HCT116 (cell line): Measurements from ENCODE around the gene ZNF516. TPM values are rescaled to one million over a fixed set of nuclear protein-coding genes. Genes with fewer than 3 reads are reported as not detected.

Experiments used
- ATAC-seq: fragments of 200-7000 bp; cut with Tn5 transposase; 2 replicates; pipeline ENCODE4 v1.9.1; 2020; ENCODE audit warnings: mild to moderate bottlenecking, moderate library complexity
- BruUV-seq: library from RNA; stranded (reverse); fragments of 400-500 nt; replicated peaks from 2 replicates; lab custom pipeline; 2021; lab: Mats Ljungman, UMichigan
- CTCF ChIA-PET: fragments of 300-600 bp; sonication (Branson Sonifier 250); formaldehyde crosslinking; loops from one replicate; lab custom pipeline; 2021; ENCODE audit warnings: antibody characterized with exemption; lab: Charles Lee
- POLR2A ChIA-PET: fragments of 300-600, 350-600 bp; sonication (Branson Sonifier 250); formaldehyde crosslinking; loops from one replicate; lab custom pipeline; 2021; ENCODE audit warnings: antibody characterized with exemption; lab: Charles Lee
- RAD21 ChIA-PET, 2 experiments: fragments of 300-600 bp; sonication (Branson Sonifier 250); formaldehyde crosslinking; loops; one replicate each; lab custom pipeline; 2023; ENCODE audit warnings: low total read pairs in 2 of 2; ENCODE audit not compliant: uncharacterized antibody in 2 of 2, unreplicated experiment in 2 of 2, low non-redundant PET in 1 of 2; lab: Charles Lee
- DNase-seq: peaks from one replicate; pipeline ENCODE4 v3.0.0-alpha.2; 2010; ENCODE audit warnings: low read depth, low spot score
- H2AFZ ChIP-seq: fragments of 200-600 bp; shearing (Covaris generic), sonication (generic); 2 replicates; pipeline ENCODE4 v1.6.1; 2017; ENCODE audit warnings: low read depth, mixed run types, mixed read lengths, antibody characterized with exemption, low read length; ENCODE audit not compliant: poor library complexity, severe bottlenecking
- H3K27ac ChIP-seq: 2 replicates; pipeline ENCODE4 v1.5.1; 2012; ENCODE audit warnings: low read depth, low read length
- H3K27me3 ChIP-seq: fragments of 200-600 bp; sonication (generic); 2 replicates; pipeline ENCODE4 v1.6.1; 2016; ENCODE audit warnings: mixed run types, low read length, mixed read lengths; ENCODE audit not compliant: insufficient read depth
- H3K36me3 ChIP-seq, 2 experiments: fragments of 200-500 bp in 1 of 2; fragments of 200-600 bp in 1 of 2; sonication (Bioruptor generic) in 1 of 2; sonication (generic) in 1 of 2; 2 replicates each; pipeline versions ENCODE4 v1.5.1 to v1.6.1; 2014 to 2016; ENCODE audit warnings: low read length in 2 of 2, inconsistent platforms in 1 of 2, mixed read lengths in 1 of 2, mixed run types in 1 of 2; ENCODE audit not compliant: insufficient read depth in 2 of 2, control insufficient read depth in 1 of 2
- H3K4me1 ChIP-seq, 2 experiments: fragments of 200-600 bp in 1 of 2; sonication (generic) in 1 of 2; 2 replicates each; pipeline versions ENCODE4 v1.5.1 to v1.6.1; 2012 to 2017; ENCODE audit warnings: low read length in 2 of 2, inconsistent platforms in 1 of 2, mild to moderate bottlenecking in 1 of 2, mixed read lengths in 1 of 2, mixed run types in 1 of 2, moderate library complexity in 1 of 2; ENCODE audit not compliant: insufficient read depth in 2 of 2, control insufficient read depth in 1 of 2
- H3K4me2 ChIP-seq: fragments of 200-600 bp; sonication (generic); 2 replicates; pipeline ENCODE4 v1.6.1; 2017; ENCODE audit warnings: mixed run types, low read length, mixed read lengths
- H3K4me3 ChIP-seq, 2 experiments: fragments of 200-600 bp in 1 of 2; sonication (generic) in 1 of 2; replicated peaks in 1 of 2; 2 replicates each; pipeline ENCODE4 v1.5.1; 2011 to 2016; ENCODE audit warnings: low read length in 2 of 2, control low read depth in 1 of 2, low read depth in 1 of 2, mild to moderate bottlenecking in 1 of 2, mixed read lengths in 1 of 2, mixed run types in 1 of 2
- H3K79me2 ChIP-seq: fragments of 200-600 bp; sonication (generic); 2 replicates; pipeline ENCODE4 v1.6.1; 2017; ENCODE audit warnings: mild to moderate bottlenecking, mixed run types, low read length, moderate library complexity, mixed read lengths; ENCODE audit not compliant: insufficient read depth
- H3K9ac ChIP-seq: fragments of 200-600 bp; sonication (generic); 2 replicates; pipeline ENCODE4 v1.6.1; 2016; ENCODE audit warnings: low read length, mixed read lengths
- H3K9me2 ChIP-seq: fragments of 200-600 bp; sonication (generic), shearing (Covaris generic); 2 replicates; pipeline ENCODE4 v1.6.1; 2017; ENCODE audit warnings: mixed run types, mild to moderate bottlenecking, moderate library complexity; ENCODE audit not compliant: insufficient read depth
- H3K9me3 ChIP-seq, 2 experiments: fragments of 200-500 bp in 1 of 2; fragments of 200-600 bp in 1 of 2; sonication (Bioruptor generic) in 1 of 2; sonication (generic) in 1 of 2; 2 replicates each; pipeline ENCODE4 v1.6.1; 2014 to 2017; ENCODE audit warnings: low read length in 2 of 2, mixed read lengths in 2 of 2, inconsistent platforms in 1 of 2, low read depth in 1 of 2, mild to moderate bottlenecking in 1 of 2, mixed run types in 1 of 2, moderate library complexity in 1 of 2; ENCODE audit not compliant: control insufficient read depth in 1 of 2, insufficient read depth in 1 of 2
- H4K20me1 ChIP-seq: fragments of 200-600 bp; sonication (generic), shearing (Covaris generic); 2 replicates; pipeline ENCODE4 v1.6.1; 2017; ENCODE audit warnings: mixed run types, mild to moderate bottlenecking, moderate library complexity; ENCODE audit not compliant: insufficient read depth
- CBX3 ChIP-seq: IDR thresholded peaks from 2 replicates; pipeline ENCODE4 v1.6.1; 2012; ENCODE audit warnings: low read depth
- EGR1 ChIP-seq: IDR thresholded peaks from 2 replicates; pipeline ENCODE4 v1.6.1; 2012; ENCODE audit warnings: low read depth
- ELF1 ChIP-seq: IDR thresholded peaks from 2 replicates; pipeline ENCODE4 v1.6.1; 2012; ENCODE audit warnings: low read depth, borderline replicate concordance
- EZH2phosphoT487 ChIP-seq: fragments of 200-600 bp; IDR thresholded peaks from 2 replicates; pipeline ENCODE4 v1.6.1; 2018; ENCODE audit warnings: antibody characterized with exemption, borderline replicate concordance
- JUND ChIP-seq: IDR thresholded peaks from 2 replicates; pipeline ENCODE4 v1.6.1; 2012
- MAX ChIP-seq: IDR thresholded peaks from 2 replicates; pipeline ENCODE4 v1.6.1; 2012
- POLR2A ChIP-seq: IDR thresholded peaks from 2 replicates; pipeline ENCODE4 v1.7.0; 2011; ENCODE audit warnings: borderline replicate concordance; ENCODE audit not compliant: insufficient read depth, insufficient read length; ENCODE audit errors: extremely low read depth
- POLR2AphosphoS5 ChIP-seq: IDR thresholded peaks from 2 replicates; pipeline ENCODE4 v1.6.1; 2011; ENCODE audit warnings: mild to moderate bottlenecking, low read depth, low read length, moderate library complexity
- RAD21 ChIP-seq: IDR thresholded peaks from 2 replicates; pipeline ENCODE4 v1.6.1; 2012; ENCODE audit warnings: low read depth, mild to moderate bottlenecking
- TCF7L2 ChIP-seq: IDR thresholded peaks from 2 replicates; pipeline ENCODE4 v1.7.0; 2011; ENCODE audit warnings: borderline replicate concordance, inconsistent platforms; ENCODE audit not compliant: insufficient read depth, insufficient read length; ENCODE audit errors: extremely low read depth
- ZBTB33 ChIP-seq: IDR thresholded peaks from 2 replicates; pipeline ENCODE4 v1.6.1; 2011; ENCODE audit warnings: mild to moderate bottlenecking, low read length, moderate library complexity; ENCODE audit not compliant: insufficient replicate concordance; ENCODE audit errors: extremely low read depth
- intact Hi-C: fragments of 100-400 bp; cut with micrococcal nuclease; formaldehyde crosslinking; loops from 2 replicates; pipeline ENCODE4 v1.10.0; 2022
- total RNA-seq: library from RNA; stranded (reverse); gene quantifications from one replicate; pipeline ENCODE4 v1.2.1, GENCODE V29; 2021; ENCODE audit not compliant: unreplicated experiment

The ZNF516 gene
- total RNA-seq, 1 experiment from 2014 or later: 32.0 TPM

- intact Hi-C loops: loop anchor here (10.0 kb wide), 1 partner anchor 49 kb away; no protein-coding TSS in a partner anchor
- H3K79me2 ChIP-seq: no peaks in the 10 kb centered on the region
- no peak overlapping the region for H2AFZ ChIP-seq
- H3K9me2 ChIP-seq: no peaks in the 10 kb centered on the region
- H3K27me3 ChIP-seq: no peaks in the 10 kb centered on the region
- H4K20me1 ChIP-seq: no peaks in the 10 kb centered on the region
- ChIA-PET CTCF (no interaction called here), POLR2A (no interaction called here), RAD21 (no interaction called here)
- no peak for TF ChIP-seq ZBTB33
- no peak for TF ChIP-seq RAD21
- DNase-seq: no peak
- no peaks in the 10 kb centered on the region for H3K36me3 ChIP-seq
- no peak overlapping the region for H3K9ac ChIP-seq
- ATAC-seq: no peak
- H3K4me2 ChIP-seq: no peak overlapping the region
- BruUV-seq: no TSS peak
- H3K9me3 ChIP-seq: no peaks in the 10 kb centered on the region
- H3K4me1 ChIP-seq: no peaks in the 10 kb centered on the region
- no peak overlapping the region for H3K4me3 ChIP-seq
- H3K27ac ChIP-seq: no peak overlapping the region
These were observed 8.8 kb upstream of the ZNF516 start for GRCh38 chr18:76503649-76504386.

DNA sequence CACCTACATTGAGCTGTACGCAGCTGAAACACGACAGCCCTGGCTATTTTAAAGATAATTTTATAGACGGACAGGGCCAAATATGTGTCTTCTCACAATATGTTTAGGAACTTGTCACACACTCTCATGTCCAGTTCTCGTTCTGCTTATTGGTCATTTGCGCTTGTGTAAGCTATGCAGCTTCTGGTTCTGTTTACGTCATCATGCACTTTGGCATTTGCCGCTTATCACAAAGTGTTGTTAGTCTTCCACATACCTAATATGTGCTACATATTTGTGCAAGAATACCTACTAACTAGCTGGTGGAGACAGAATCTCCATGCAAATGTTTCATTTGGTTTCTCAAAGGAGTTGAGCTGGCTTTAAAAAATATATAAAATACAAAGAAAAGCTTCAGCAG is 7.5 kb upstream of the ZNF516 start:
- H2AFZ ChIP-seq: no peak overlapping the region
- no TSS peak for BruUV-seq
- H3K79me2 ChIP-seq: no peaks in the 10 kb centered on the region
- POLR2A ChIA-PET: interaction anchor here (1.6 kb wide), 1 partner anchor 9 kb away, joined by 5 read pairs; no protein-coding TSS in a partner anchor
- no peaks in the 10 kb centered on the region for H3K9me3 ChIP-seq
- no peak overlapping the region for H3K9ac ChIP-seq
- H4K20me1 ChIP-seq: no peaks in the 10 kb centered on the region
- no peaks in the 10 kb centered on the region for H3K36me3 ChIP-seq
- no peak for TF ChIP-seq POLR2AphosphoS5
- no peak for TF ChIP-seq TCF7L2
- TF ChIP-seq CBX3: no peak
- no peak for TF ChIP-seq JUND
- no peak for TF ChIP-seq ELF1
- TF ChIP-seq EZH2phosphoT487: no peak
- no peak for TF ChIP-seq ZBTB33
- no peak for TF ChIP-seq RAD21
- no peak for TF ChIP-seq POLR2A
- TF ChIP-seq EGR1: no peak
- no peak for TF ChIP-seq MAX
- RAD21 ChIA-PET: no interaction called here
- no peak overlapping the region for H3K4me3 ChIP-seq
- no peak overlapping the region for H3K4me2 ChIP-seq
- CTCF ChIA-PET: no interaction called here
- no peaks in the 10 kb centered on the region for H3K27me3 ChIP-seq
- DNase-seq (no peak), ATAC-seq (no peak)
- no peaks in the 10 kb centered on the region for H3K4me1 ChIP-seq
- intact Hi-C loops: loop anchor here (10.0 kb wide), 1 partner anchor 48 kb away; no protein-coding TSS in a partner anchor
- no peaks in the 10 kb centered on the region for H3K9me2 ChIP-seq
- no peak overlapping the region for H3K27ac ChIP-seq
